Measurements from ENCODE around the gene RBM43.

DNA sequence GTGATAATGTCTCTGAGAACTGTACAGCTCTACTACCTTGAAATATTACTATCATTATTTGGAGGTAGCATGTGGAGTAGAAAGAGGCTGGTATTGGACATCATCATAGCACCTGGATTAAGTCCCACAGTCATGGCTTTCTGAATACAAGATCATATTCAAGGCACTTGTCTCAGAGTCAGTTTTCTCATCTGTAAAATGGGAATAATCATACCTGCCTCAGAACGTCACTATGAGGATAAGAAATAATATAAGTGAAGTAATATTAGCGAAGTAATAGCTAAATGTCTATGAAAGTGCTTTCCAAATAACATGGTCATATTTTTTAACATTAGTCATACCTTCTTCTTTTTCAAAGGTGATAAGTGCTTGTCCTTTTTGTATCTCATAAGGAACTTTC, 16.8 kb upstream of the RBM43 start:
- TF ChIP-seq, protein P1, sequence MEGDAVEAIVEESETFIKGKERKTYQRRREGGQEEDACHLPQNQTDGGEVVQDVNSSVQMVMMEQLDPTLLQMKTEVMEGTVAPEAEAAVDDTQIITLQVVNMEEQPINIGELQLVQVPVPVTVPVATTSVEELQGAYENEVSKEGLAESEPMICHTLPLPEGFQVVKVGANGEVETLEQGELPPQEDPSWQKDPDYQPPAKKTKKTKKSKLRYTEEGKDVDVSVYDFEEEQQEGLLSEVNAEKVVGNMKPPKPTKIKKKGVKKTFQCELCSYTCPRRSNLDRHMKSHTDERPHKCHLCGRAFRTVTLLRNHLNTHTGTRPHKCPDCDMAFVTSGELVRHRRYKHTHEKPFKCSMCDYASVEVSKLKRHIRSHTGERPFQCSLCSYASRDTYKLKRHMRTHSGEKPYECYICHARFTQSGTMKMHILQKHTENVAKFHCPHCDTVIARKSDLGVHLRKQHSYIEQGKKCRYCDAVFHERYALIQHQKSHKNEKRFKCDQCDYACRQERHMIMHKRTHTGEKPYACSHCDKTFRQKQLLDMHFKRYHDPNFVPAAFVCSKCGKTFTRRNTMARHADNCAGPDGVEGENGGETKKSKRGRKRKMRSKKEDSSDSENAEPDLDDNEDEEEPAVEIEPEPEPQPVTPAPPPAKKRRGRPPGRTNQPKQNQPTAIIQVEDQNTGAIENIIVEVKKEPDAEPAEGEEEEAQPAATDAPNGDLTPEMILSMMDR (IDR thresholded peaks at IDR 0.05) = no peak
- TF ChIP-seq POLR2A (IDR thresholded peaks at IDR 0.05) = no peak
